Right lobe of liver (tissue), 6 donors: ENCODE data around the gene GAD1. TPM values are rescaled to one million over a fixed set of nuclear protein-coding genes. Genes with fewer than 3 reads are reported as not detected.

Experiments used
- ATAC-seq, 4 donors: fragments of 200-7000 bp; cut with Tn5 transposase; one replicate each; pipeline ENCODE4 v1.9.1; 2020; ENCODE audit warnings: mild to moderate bottlenecking in 4 of 4, moderate library complexity in 4 of 4
- DNase-seq, 3 donors: peaks; one replicate each; pipeline ENCODE4 v3.0.0-alpha.2; 2020
- H3K27ac ChIP-seq, 3 donors: fragments of 200-600 bp; one replicate each; pipeline ENCODE4 v1.8.0; 2022
- H3K27me3 ChIP-seq, 2 donors: fragments of 200-600 bp; one replicate each; pipeline ENCODE4 v1.8.0; 2022
- H3K36me3 ChIP-seq, 4 donors: fragments of 200-600 bp; sonication (generic) in 1 of 4; one replicate each; pipeline versions ENCODE4 v1.5.1 to v1.8.0; 2017 to 2022; ENCODE audit warnings: control low read depth in 1 of 4
- H3K4me1 ChIP-seq, 4 donors: fragments of 200-600 bp; sonication (generic) in 1 of 4; one replicate each; pipeline versions ENCODE4 v1.5.1 to v1.8.0; 2017 to 2022; ENCODE audit warnings: control low read depth in 1 of 4
- H3K4me3 ChIP-seq, 3 donors: fragments of 200-600 bp; one replicate each; pipeline ENCODE4 v1.8.0; 2022
- H3K9me3 ChIP-seq, 4 donors: fragments of 200-600 bp; sonication (generic) in 1 of 4; one replicate each; pipeline versions ENCODE4 v1.5.1 to v1.8.0; 2017 to 2022; ENCODE audit warnings: control low read depth in 1 of 4
- CTCF ChIP-seq, 4 donors: fragments of 200-600 bp in 3 of 4; fragments of 450-650 bp in 1 of 4; IDR thresholded peaks; one replicate each; pipeline versions ENCODE4 v1.5.1 to v1.8.0; 2016 to 2022; ENCODE audit warnings: antibody characterized with exemption in 4 of 4, mild to moderate bottlenecking in 2 of 4
- POLR2A ChIP-seq: fragments of 450-650 bp; IDR thresholded peaks from one replicate; pipeline ENCODE4 v1.6.1; 2017; ENCODE audit warnings: antibody characterized with exemption, mild to moderate bottlenecking
- WGBS: methylation state at CpG from one replicate; pipeline ENCODE4 v1.1.6; 2018; ENCODE audit warnings: low coverage, low lambda C conversion rate; ENCODE audit not compliant: insufficient coverage; ENCODE audit errors: missing lambda C conversion rate; 5-methylcytosine and 5-hydroxymethylcytosine counted together
- intact Hi-C, 2 donors: fragments of 100-400 bp; cut with DNase I; formaldehyde crosslinking; loops; one replicate each; pipeline versions ENCODE4 v1.11.2 to v1.14.1; 2022
- long read RNA-seq: library from polyadenylated mRNA; unstranded; transcript quantifications from one replicate; pipeline ENCODE4 v2.0.0, GENCODE V29; 2019
- total RNA-seq, 6 experiments: library from RNA; depleted of rRNA in 2 of 6; stranded (reverse); fragments of >200 nt in 2 of 6; fragmentation: NEBNext Ultra II Directional in 3 of 6; extraction: Animal tissue kit (Norgen Biotek cat#: 25700) in 3 of 6; gene quantifications; one replicate each; pipeline versions ENCODE4 v1.1.0 to v1.2.4, GENCODE V29; 2016 to 2023
- donor health status: DM: no; HTN: yes; CAD: no.
- donor health status: DM: no; HTN: no; CAD: no.
- donor health status: DM: no; HTN: no; CAD: no.
- donor health status: DM: no; HTN: yes; CAD: no.
- donor health status: DM: no; HTN: yes; CAD: no.

Gene GAD1
- not detected for total RNA-seq
- long read RNA-seq, result 0 reads

GRCh38 chr2:170816504-170817092 is at the start of gene GAD1:
TSS of gene GAD1 (plus strand) at chr2:170816887. CDS start at chr2:170818592, 1,705 bp downstream.
- WGBS, result under 1% methylated on average over 12 of the region's 49 CpGs

GRCh38 chr2:170770008-170770605 is 46.6 kb upstream of the GAD1 start, which contains the start of gene ERICH2:
TSS of gene ERICH2 (plus strand) at chr2:170770378. CDS start at chr2:170770682, 304 bp downstream.
- no peaks in the 10 kb centered on the region for H3K27me3 ChIP-seq
- no peaks in the 10 kb centered on the region for H3K36me3 ChIP-seq
- TF ChIP-seq POLR2A (peak; percentile 47), CTCF (IDR thresholded peaks at IDR 0.05) (peak in 3 of 4 donors; percentile 8 to 21 (median 14))
- peaks cover 0 to 4% (median 0%) of the 10 kb centered on the region in 4 donors for H3K4me1 ChIP-seq
- peak; percentile 56 to 70 (median 63) for DNase-seq
- intact Hi-C loops, result no loop called here
- peak; percentile 69 to 75 (median 72) for ATAC-seq
- 5% methylated on average over 13 of the region's 13 CpGs for WGBS
- peak within 1 kb of the TSS in 2 of 3 donors; percentile 30 to 59 for H3K27ac ChIP-seq
- H3K9me3 ChIP-seq, result no peaks in the 10 kb centered on the region
- H3K4me3 ChIP-seq, result peak within 1 kb of the TSS; percentile 45 to 69 (median 61)

More at GRCh38 chr2:170816504-170817092, at the start of gene GAD1:
- TF ChIP-seq POLR2A (no peak), CTCF (IDR thresholded peaks at IDR 0.05) (no peak)
- DNase-seq (peak; percentile 68 to 88 (median 79)), ATAC-seq (peak; percentile 73 to 79 (median 76))
- H3K4me1 ChIP-seq, result peaks cover 0 to 46% (median 11%) of the 10 kb centered on the region in 4 donors
- H3K27me3 ChIP-seq, result peaks cover 17 to 72% of the 10 kb centered on the region in 2 donors
- H3K4me3 ChIP-seq, result peak within 1 kb of the TSS; percentile 25 to 39 (median 31)
- intact Hi-C loops, result loop anchor here (5.0 to 10.0 kb wide), 2 partner anchors 414 to 442 kb away; no protein-coding TSS in a partner anchor
- no peak within 1 kb of the TSS for H3K27ac ChIP-seq
- no peaks in the 10 kb centered on the region for H3K9me3 ChIP-seq
- H3K36me3 ChIP-seq, result no peaks in the 10 kb centered on the region

DNA sequence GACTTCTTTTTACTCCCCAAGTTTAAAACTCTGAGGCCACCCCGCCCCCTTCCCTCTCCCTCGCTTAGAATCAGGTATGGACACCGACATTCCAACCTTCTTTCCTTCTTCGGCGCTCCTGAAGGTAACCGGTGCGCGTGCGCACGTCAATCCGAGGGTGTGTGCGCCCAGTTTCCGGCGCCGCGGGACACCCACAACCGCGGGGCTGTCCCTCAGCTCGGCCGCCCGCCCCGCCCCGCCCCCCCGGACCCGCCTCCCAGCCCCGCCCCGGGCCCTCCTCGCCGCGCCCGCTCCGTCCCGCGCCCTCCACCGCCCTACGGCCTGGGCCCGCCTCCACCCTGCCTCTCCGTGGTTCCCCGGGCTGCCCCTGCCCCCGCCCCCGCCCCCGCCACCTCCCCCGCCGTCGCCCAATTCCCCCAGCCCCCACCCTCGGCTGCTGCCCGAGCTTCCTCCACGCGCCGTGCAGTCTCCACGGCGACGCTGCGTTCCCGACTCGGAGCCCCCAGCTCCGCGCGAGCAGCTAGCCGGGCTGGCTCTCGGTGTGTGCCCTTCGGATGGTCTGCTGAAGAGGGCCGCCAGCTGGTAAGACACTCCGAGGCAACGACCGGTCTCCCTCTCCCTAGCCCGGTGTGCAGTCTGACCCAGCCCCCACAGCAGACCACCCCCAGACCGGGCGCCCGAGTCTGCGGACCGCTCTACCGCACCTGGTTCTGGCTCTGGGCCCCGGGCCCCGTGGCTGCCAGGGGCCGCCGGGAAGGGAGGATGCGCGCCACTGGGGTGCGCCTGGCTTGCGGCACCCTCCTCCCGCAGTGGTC is 45.9 kb upstream of the GAD1 start:
- Histone ChIP-seq H3K36me3 (no peaks in the 10 kb centered on the region), H3K4me3 (peak overlapping the region; percentile 45 to 69 (median 61)), H3K27ac (peak overlapping the region in 2 of 3 donors; percentile 30 to 59), H3K4me1 (peaks cover 0 to 4% (median 0%) of the 10 kb centered on the region in 4 donors), H3K9me3 (no peaks in the 10 kb centered on the region), H3K27me3 (no peaks in the 10 kb centered on the region)
- WGBS, result under 1% methylated on average over 35 of the region's 82 CpGs
- ATAC-seq, result peak; percentile 94 to 99 (median 96)
- no peak for TF ChIP-seq CTCF (IDR thresholded peaks at IDR 0.05)
- peak; percentile 27 for TF ChIP-seq POLR2A
- DNase-seq, result peak; percentile 90 to 91 (median 90)
- intact Hi-C loops, result no loop called here

DNA sequence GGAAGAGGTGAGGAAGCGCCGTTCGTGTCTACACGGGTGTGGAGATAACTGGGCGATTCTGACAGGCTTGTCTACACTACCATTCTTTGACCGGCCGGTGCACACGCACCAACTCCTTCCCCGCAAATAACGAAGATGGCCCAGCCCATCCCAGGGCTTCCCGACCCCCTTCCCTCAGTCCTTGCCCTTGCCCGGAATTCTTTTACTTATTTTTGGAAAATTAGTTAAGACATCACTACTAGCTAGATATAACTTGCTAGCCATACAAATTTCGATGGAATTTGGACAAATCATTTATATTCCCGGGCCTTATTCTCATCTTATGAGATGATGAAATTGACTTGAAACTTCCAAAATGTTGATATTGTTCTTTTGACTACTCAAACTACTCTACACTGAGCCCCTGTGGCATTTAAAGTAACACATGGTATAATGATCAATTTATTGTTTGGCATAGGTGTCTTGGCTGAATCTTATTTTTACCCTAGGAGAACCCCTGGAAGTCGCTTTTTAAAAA is 45.2 kb upstream of the GAD1 start:
- TF ChIP-seq CTCF (IDR thresholded peaks at IDR 0.05), result no peak
- no peak for TF ChIP-seq POLR2A
- Histone ChIP-seq H3K27ac (peak overlapping the region in 1 of 3 donors; percentile 20), H3K27me3 (no peaks in the 10 kb centered on the region), H3K4me3 (peak overlapping the region; percentile 45 to 69 (median 61)), H3K9me3 (no peaks in the 10 kb centered on the region), H3K4me1 (peaks cover 0 to 4% (median 0%) of the 10 kb centered on the region in 4 donors), H3K36me3 (no peaks in the 10 kb centered on the region)
- no peak for DNase-seq
- intact Hi-C loops, result no loop called here
- ATAC-seq, result no peak
- 13% methylated on average over 14 of the region's 15 CpGs for WGBS
